ENCODE data around the gene MOB2.

The MOB2 gene

DNA sequence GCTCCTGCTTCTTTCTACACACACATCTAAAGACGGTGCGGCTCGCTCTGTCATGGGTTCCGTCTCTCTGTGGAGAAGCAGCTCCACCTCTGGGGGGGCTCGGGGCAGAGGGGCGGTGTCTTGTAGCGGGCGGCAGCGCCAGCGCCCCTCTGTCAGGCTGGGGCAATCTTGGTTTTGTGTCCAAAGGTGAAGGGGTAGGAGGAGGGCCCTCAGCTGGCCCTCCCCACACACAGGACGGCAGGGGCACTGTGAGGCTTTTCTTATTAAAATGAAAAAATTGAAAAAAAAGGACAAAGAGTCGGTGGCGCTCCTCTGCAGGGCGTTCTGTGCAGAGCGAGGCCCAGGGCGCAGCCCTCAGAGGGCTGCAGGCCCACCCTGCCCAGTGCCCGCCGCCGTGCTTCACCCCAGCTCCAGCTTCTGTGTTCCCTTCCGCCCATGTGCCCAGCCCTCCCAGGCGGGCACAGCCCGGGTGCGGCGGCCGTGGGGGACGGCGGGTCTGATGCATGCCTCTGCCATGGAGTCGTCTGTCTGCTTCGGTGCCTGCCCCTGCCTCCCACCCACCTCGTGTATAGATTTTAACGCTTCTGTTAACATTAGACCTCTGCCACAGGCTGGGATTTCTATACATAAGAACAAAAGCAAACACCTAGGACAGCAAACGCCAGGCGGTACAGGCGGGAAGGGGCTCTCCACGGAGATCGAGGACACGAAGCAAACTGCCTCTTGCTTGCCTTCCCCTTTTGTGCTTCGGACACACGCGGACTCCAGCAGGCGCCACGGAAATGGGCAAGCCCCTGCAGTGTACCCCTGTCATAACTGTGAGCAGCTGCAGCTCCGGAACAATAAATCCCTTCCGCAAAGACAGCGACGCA lies 24.5 kb downstream of the MOB2 start:
- ATAC-seq = no peak
- TF ChIP-seq ZFP30 (CRISPR knock-in tag; IDR thresholded peaks at IDR 0.05) (no peak), BACH2 (CRISPR knock-in tag; IDR thresholded peaks at IDR 0.05; ENCODE audit: borderline replicate concordance) (no peak), ISL1 (CRISPR knock-in tag; IDR thresholded peaks at IDR 0.05) (no peak), ARNTL (CRISPR knock-in tag; IDR thresholded peaks at IDR 0.05; ENCODE audit: borderline replicate concordance, low read depth) (no peak), OSR1 (CRISPR knock-in tag; IDR thresholded peaks at IDR 0.05) (no peak), PATZ1 (CRISPR knock-in tag; IDR thresholded peaks at IDR 0.05; ENCODE audit: borderline replicate concordance) (no peak), TCF4 (CRISPR knock-in tag; IDR thresholded peaks at IDR 0.05; ENCODE audit: borderline replicate concordance) (no peak), ZC3H10 (CRISPR knock-in tag; IDR thresholded peaks at IDR 0.05) (no peak), ZNF565 (CRISPR knock-in tag; conservative IDR thresholded peaks at IDR 0.05; ENCODE audit: low read depth) (no peak), CSDC2 (CRISPR knock-in tag; IDR thresholded peaks at IDR 0.05) (no peak), SNAI2 (CRISPR knock-in tag; IDR thresholded peaks at IDR 0.05) (no peak), ESRRG (CRISPR knock-in tag; IDR thresholded peaks at IDR 0.05) (no peak), ZNF70 (CRISPR knock-in tag; IDR thresholded peaks at IDR 0.05) (no peak), ZFP3 (CRISPR knock-in tag; IDR thresholded peaks at IDR 0.05) (no peak), GLIS3 (CRISPR knock-in tag; IDR thresholded peaks at IDR 0.05) (no peak), TSHZ2 (CRISPR knock-in tag; IDR thresholded peaks at IDR 0.05) (no peak), PPARA (CRISPR knock-in tag; IDR thresholded peaks at IDR 0.05; ENCODE audit: borderline replicate concordance) (no peak)
- TF ChIP-seq, protein P1, sequence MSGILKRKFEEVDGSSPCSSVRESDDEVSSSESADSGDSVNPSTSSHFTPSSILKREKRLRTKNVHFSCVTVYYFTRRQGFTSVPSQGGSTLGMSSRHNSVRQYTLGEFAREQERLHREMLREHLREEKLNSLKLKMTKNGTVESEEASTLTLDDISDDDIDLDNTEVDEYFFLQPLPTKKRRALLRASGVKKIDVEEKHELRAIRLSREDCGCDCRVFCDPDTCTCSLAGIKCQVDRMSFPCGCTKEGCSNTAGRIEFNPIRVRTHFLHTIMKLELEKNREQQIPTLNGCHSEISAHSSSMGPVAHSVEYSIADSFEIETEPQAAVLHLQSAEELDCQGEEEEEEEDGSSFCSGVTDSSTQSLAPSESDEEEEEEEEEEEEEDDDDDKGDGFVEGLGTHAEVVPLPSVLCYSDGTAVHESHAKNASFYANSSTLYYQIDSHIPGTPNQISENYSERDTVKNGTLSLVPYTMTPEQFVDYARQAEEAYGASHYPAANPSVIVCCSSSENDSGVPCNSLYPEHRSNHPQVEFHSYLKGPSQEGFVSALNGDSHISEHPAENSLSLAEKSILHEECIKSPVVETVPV (CRISPR knock-in tag; IDR thresholded peaks at IDR 0.05) = no peak
- TF ChIP-seq, protein P2, sequence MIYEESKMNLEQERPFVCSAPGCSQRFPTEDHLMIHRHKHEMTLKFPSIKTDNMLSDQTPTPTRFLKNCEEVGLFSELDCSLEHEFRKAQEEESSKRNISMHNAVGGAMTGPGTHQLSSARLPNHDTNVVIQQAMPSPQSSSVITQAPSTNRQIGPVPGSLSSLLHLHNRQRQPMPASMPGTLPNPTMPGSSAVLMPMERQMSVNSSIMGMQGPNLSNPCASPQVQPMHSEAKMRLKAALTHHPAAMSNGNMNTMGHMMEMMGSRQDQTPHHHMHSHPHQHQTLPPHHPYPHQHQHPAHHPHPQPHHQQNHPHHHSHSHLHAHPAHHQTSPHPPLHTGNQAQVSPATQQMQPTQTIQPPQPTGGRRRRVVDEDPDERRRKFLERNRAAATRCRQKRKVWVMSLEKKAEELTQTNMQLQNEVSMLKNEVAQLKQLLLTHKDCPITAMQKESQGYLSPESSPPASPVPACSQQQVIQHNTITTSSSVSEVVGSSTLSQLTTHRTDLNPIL (CRISPR knock-in tag; IDR thresholded peaks at IDR 0.05; ENCODE audit: low read depth) = no peak
- TF ChIP-seq, protein P3, sequence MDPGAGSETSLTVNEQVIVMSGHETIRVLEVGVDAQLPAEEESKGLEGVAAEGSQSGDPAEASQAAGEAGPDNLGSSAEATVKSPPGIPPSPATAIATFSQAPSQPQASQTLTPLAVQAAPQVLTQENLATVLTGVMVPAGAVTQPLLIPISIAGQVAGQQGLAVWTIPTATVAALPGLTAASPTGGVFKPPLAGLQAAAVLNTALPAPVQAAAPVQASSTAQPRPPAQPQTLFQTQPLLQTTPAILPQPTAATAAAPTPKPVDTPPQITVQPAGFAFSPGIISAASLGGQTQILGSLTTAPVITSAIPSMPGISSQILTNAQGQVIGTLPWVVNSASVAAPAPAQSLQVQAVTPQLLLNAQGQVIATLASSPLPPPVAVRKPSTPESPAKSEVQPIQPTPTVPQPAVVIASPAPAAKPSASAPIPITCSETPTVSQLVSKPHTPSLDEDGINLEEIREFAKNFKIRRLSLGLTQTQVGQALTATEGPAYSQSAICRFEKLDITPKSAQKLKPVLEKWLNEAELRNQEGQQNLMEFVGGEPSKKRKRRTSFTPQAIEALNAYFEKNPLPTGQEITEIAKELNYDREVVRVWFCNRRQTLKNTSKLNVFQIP (CRISPR knock-in tag; IDR thresholded peaks at IDR 0.05; ENCODE audit: borderline replicate concordance, low read depth) = no peak

- no peak for ATAC-seq
- TF ChIP-seq ZNF8 (CRISPR knock-in tag; IDR thresholded peaks at IDR 0.05) (no peak), ISL1 (CRISPR knock-in tag; IDR thresholded peaks at IDR 0.05) (no peak), BACH2 (CRISPR knock-in tag; IDR thresholded peaks at IDR 0.05; ENCODE audit: borderline replicate concordance) (no peak), TCF4 (CRISPR knock-in tag; IDR thresholded peaks at IDR 0.05; ENCODE audit: borderline replicate concordance) (no peak), TSHZ2 (CRISPR knock-in tag; IDR thresholded peaks at IDR 0.05) (no peak), ZFP30 (CRISPR knock-in tag; IDR thresholded peaks at IDR 0.05) (no peak), TOX (CRISPR knock-in tag; IDR thresholded peaks at IDR 0.05; ENCODE audit: borderline replicate concordance) (no peak)
- TF ChIP-seq, protein P3 (CRISPR knock-in tag; IDR thresholded peaks at IDR 0.05; ENCODE audit: borderline replicate concordance, low read depth) = no peak
- TF ChIP-seq, protein P2 (CRISPR knock-in tag; IDR thresholded peaks at IDR 0.05; ENCODE audit: low read depth) = no peak
These were observed 25.4 kb downstream of the MOB2 start for GRCh38 chr11:1460986-1461825.
